K562 (cell line): ENCODE data around the gene ACVR1C. TPM values are rescaled to one million over a fixed set of nuclear protein-coding genes. Genes with fewer than 3 reads are reported as not detected.

Experiments used
- ATAC-seq: fragments of 200-7000 bp; cut with Tn5 transposase; 3 replicates; pipeline ENCODE4 v1.9.1; 2020; ENCODE audit warnings: moderate library complexity
- BruUV-seq: library from RNA; stranded (reverse); fragments of 400-500 nt; replicated peaks from 2 replicates; lab custom pipeline; 2021; lab: Mats Ljungman, UMichigan
- CTCF ChIA-PET: fragments of 300-600 bp; formaldehyde crosslinking; extraction: SDS; loops from one replicate; lab custom pipeline; 2021; ENCODE audit warnings: low intra/inter-chr PET ratio; lab: Yijun Ruan, JAX
- POLR2A ChIA-PET: fragments of 300-600, 350-650 bp; sonication (Branson Sonifier 250); formaldehyde crosslinking; extraction: SDS; loops from one replicate; lab custom pipeline; 2021; ENCODE audit warnings: antibody characterized with exemption, inconsistent platforms; lab: Yijun Ruan, JAX
- DNase-seq, 4 experiments: peaks; one replicate each; pipeline versions ENCODE4 v3.0.0 to v3.0.0-alpha.2; 2011 to 2018; ENCODE audit warnings: low spot score in 3 of 4, mixed read lengths in 3 of 4; ENCODE audit errors: extremely low read depth in 1 of 4
- FAIRE-seq: peaks from 2 replicates; lab custom pipeline; 2011; peaks lifted over from hg19 to GRCh38; lab: Jason Lieb, UNC
- H2AFZ ChIP-seq: 2 replicates; pipeline ENCODE4 v1.6.0; 2011; ENCODE audit warnings: low read depth, low read length, control low read depth, inconsistent platforms
- H3K27ac ChIP-seq: fragments of 200-600 bp; 3 replicates; pipeline ENCODE4 v1.8.0; 2011; ENCODE audit warnings: low read depth, mild to moderate bottlenecking, control low read depth, inconsistent platforms, low read length, moderate library complexity, mixed read lengths; ENCODE audit errors: extremely low read depth
- H3K27me3 ChIP-seq, 2 experiments: fragments of 300-600 bp in 1 of 2; 2 replicates in 1 of 2; 3 replicates in 1 of 2; pipeline versions ENCODE4 v1.6.0 to v1.8.0; 2011; ENCODE audit warnings: inconsistent platforms in 2 of 2, low read length in 2 of 2, mild to moderate bottlenecking in 1 of 2, mixed read lengths in 1 of 2, moderate library complexity in 1 of 2; ENCODE audit not compliant: control insufficient read depth in 2 of 2, insufficient read depth in 2 of 2
- H3K36me3 ChIP-seq: fragments of 300-600 bp; 3 replicates; pipeline ENCODE4 v1.8.0; 2011; ENCODE audit warnings: mild to moderate bottlenecking, low read length, inconsistent platforms; ENCODE audit not compliant: control insufficient read depth, insufficient read depth
- H3K4me1 ChIP-seq, 2 experiments: fragments of 200-600 bp in 1 of 2; replicated peaks in 1 of 2; 2 replicates in 1 of 2; 3 replicates in 1 of 2; pipeline versions ENCODE4 v1.5.1 to v1.8.0; 2011; ENCODE audit warnings: inconsistent platforms in 2 of 2, low read length in 2 of 2, mild to moderate bottlenecking in 1 of 2, mixed read lengths in 1 of 2, moderate library complexity in 1 of 2; ENCODE audit not compliant: control insufficient read depth in 2 of 2, insufficient read depth in 2 of 2
- H3K4me2 ChIP-seq: 2 replicates; pipeline ENCODE4 v1.6.1; 2011; ENCODE audit warnings: low read length, control low read depth, inconsistent platforms, mixed read lengths; ENCODE audit not compliant: insufficient read depth
- H3K4me3 ChIP-seq: fragments of 200-600 bp; sonication (generic), shearing (Covaris generic); 2 replicates; pipeline ENCODE4 v1.5.1; 2016; ENCODE audit warnings: control low read depth, inconsistent platforms
- H3K79me2 ChIP-seq: fragments of 200-600 bp; 3 replicates; pipeline ENCODE4 v1.8.0; 2011; ENCODE audit warnings: low read length, inconsistent platforms; ENCODE audit not compliant: control insufficient read depth, insufficient read depth
- H3K9ac ChIP-seq, 2 experiments: 2 replicates each; pipeline versions ENCODE4 v1.6.0 to v1.6.1; 2011; ENCODE audit warnings: low read depth in 2 of 2, low read length in 2 of 2, control low read depth in 1 of 2, inconsistent platforms in 1 of 2, mild to moderate bottlenecking in 1 of 2, mixed read lengths in 1 of 2; ENCODE audit not compliant: insufficient read depth in 1 of 2
- H3K9me1 ChIP-seq: one replicate; pipeline ENCODE4 v1.6.0; 2011; ENCODE audit warnings: inconsistent platforms, mild to moderate bottlenecking, low read length, moderate library complexity; ENCODE audit not compliant: control insufficient read depth, insufficient read depth
- H3K9me3 ChIP-seq: replicated peaks from 2 replicates; pipeline ENCODE4 v1.5.1; 2011; ENCODE audit warnings: low read depth, low read length, inconsistent platforms; ENCODE audit not compliant: control insufficient read depth, insufficient read depth
- H4K20me1 ChIP-seq: replicated peaks from 2 replicates; pipeline ENCODE4 v1.6.1; 2011; ENCODE audit warnings: low read length, inconsistent platforms, mixed read lengths; ENCODE audit not compliant: control insufficient read depth, insufficient read depth
- CTCF ChIP-seq, 3 experiments: IDR thresholded peaks in 2 of 3; conservative IDR thresholded peaks in 1 of 3; 2 replicates each; pipeline ENCODE4 v1.5.1; 2011 to 2012; ENCODE audit warnings: low read length in 3 of 3, mild to moderate bottlenecking in 3 of 3, control low read depth in 2 of 3, improper control_type of control experiment in 1 of 3, inconsistent platforms in 1 of 3, low read depth in 1 of 3, mixed read lengths in 1 of 3, moderate library complexity in 1 of 3; ENCODE audit not compliant: insufficient read depth in 2 of 3
- DIDO1 ChIP-seq: fragments of 450-650 bp; IDR thresholded peaks from 2 replicates; pipeline ENCODE4 v1.6.1; 2016; ENCODE audit warnings: low read depth, missing biosample characterization, missing genetic modification characterization
- E2F3 ChIP-seq: fragments of 250-450 bp; sonication (Bioruptor Pico); IDR thresholded peaks from 2 replicates; pipeline ENCODE4 v1.4.0; 2020; ENCODE audit warnings: mild to moderate bottlenecking
- FOS ChIP-seq: IDR thresholded peaks from 3 replicates; pipeline ENCODE4 v1.6.1; 2011; ENCODE audit not compliant: insufficient read length; ENCODE audit errors: extremely low read depth
- RBM15 ChIP-seq: fragments of 200-400 bp; formaldehyde crosslinking; IDR thresholded peaks from 2 replicates; pipeline ENCODE4 v1.6.1; 2018; ENCODE audit warnings: mild to moderate bottlenecking, low read length, moderate library complexity; ENCODE audit not compliant: insufficient read depth
- REST ChIP-seq, 2 experiments: fragments of 450-650 bp; formaldehyde crosslinking in 1 of 2; IDR thresholded peaks; 2 replicates each; pipeline versions ENCODE4 v1.4.0 to v1.6.1; 2014 to 2020; ENCODE audit warnings: mild to moderate bottlenecking in 2 of 2, borderline replicate concordance in 1 of 2, low read depth in 1 of 2
- SFPQ ChIP-seq: fragments of 200-400 bp; formaldehyde crosslinking; IDR thresholded peaks from 2 replicates; pipeline ENCODE4 v1.6.1; 2017; ENCODE audit warnings: mild to moderate bottlenecking, low read depth, low read length, moderate library complexity
- SMC3 ChIP-seq: conservative IDR thresholded peaks from 2 replicates; pipeline ENCODE4 v1.6.1; 2011; ENCODE audit warnings: low read depth, low read length, improper control_type of control experiment; ENCODE audit not compliant: insufficient read depth
- ZNF77 ChIP-seq: fragments of 250-450 bp; sonication (Bioruptor Pico); IDR thresholded peaks from 2 replicates; pipeline ENCODE4 v1.5.0; 2020
- WGBS: fragments of 100-300 bp; shearing (Covaris generic); methylation state at CpG from one replicate; pipeline ENCODE4 v1.1.6; 2016; ENCODE audit warnings: low coverage, mixed read lengths; ENCODE audit not compliant: insufficient coverage; ENCODE audit errors: missing lambda C conversion rate; 5-methylcytosine and 5-hydroxymethylcytosine counted together
- in situ Hi-C: fragments of 300-500 bp; cut with MboI; formaldehyde crosslinking; loops from 4 replicates; pipeline ENCODE4 v1.15.0; 2018; ENCODE audit warnings: inconsistent platforms, mixed read lengths
- intact Hi-C: fragments of 100-400 bp; cut with micrococcal nuclease; formaldehyde crosslinking; loops from 2 replicates; pipeline ENCODE4 v1.14.2; 2022
- polyA plus RNA-seq, 8 experiments: library from polyadenylated mRNA; depleted of rRNA in 4 of 8; stranded (reverse) in 5 of 8; unstranded in 3 of 8; fragments of >200 nt; fragmentation: Nextera tagmentation in 2 of 8; fragmentation: Illumina TruSeq in 1 of 8; extraction: Ambion mirVana in 2 of 8; extraction: Trizol in 1 of 8; gene quantifications; 2 replicates each; pipeline versions ENCODE4 v1.2.1 to v1.2.3, GENCODE V29; 2011 to 2014; ENCODE audit warnings: inconsistent platforms in 1 of 8, missing spikeins in 1 of 8
- total RNA-seq, 7 experiments: library from RNA; depleted of rRNA in 6 of 7; stranded (reverse); fragments of >200 nt in 6 of 7; fragmentation: Illumina TruSeq in 2 of 7; extraction: Trizol in 2 of 7; gene quantifications; 2 replicates each; pipeline versions ENCODE4 v1.2.1 to v1.2.3, GENCODE V29; 2011 to 2021; ENCODE audit warnings: low replicate concordance in 1 of 7

ACVR1C gene
- total and polyA plus RNA-seq, 9 of the 15 experiments (the other 6 are each of a cell fraction or from before 2014, with no cell fraction given), result 0.05 to 0.58 (median 0.28) TPM

- in situ Hi-C loops (no loop called here), intact Hi-C loops (loop anchor here (2.0 to 10.0 kb wide), 3 partner anchors 94 to 422 kb away; no protein-coding TSS in a partner anchor)
- ATAC-seq, result no peak
- Histone ChIP-seq H3K9me3 (no peaks in the 10 kb centered on the region), H3K27ac (no peak overlapping the region), H2AFZ (no peak overlapping the region), H3K9me1 (no peaks in the 10 kb centered on the region), H3K4me3 (no peak overlapping the region), H3K79me2 (no peaks in the 10 kb centered on the region), H4K20me1 (no peaks in the 10 kb centered on the region), H3K4me2 (no peak overlapping the region), H3K4me1 (peaks cover 0 to 5% of the 10 kb centered on the region in 2 experiments; a peak in 1 of 5 replicates), H3K36me3 (no peaks in the 10 kb centered on the region), H3K27me3 (peaks cover 0 to 9% of the 10 kb centered on the region in 2 experiments; a peak in 4 of 5 replicates), H3K9ac (no peak overlapping the region)
- ChIA-PET CTCF (interaction anchor here (1.5 to 1.6 kb wide), 2 partner anchors 96 to 291 kb away, joined by 4 to 8 read pairs; no protein-coding TSS in a partner anchor), POLR2A (no interaction called here)
- no TSS peak for BruUV-seq
- DNase-seq, result peak in 1 of 4 experiments; percentile 3
- 0% methylated on average over 2 of the region's 2 CpGs for WGBS
- no peak for FAIRE-seq
- TF ChIP-seq DIDO1 (no peak), ZNF77 (CRISPR knock-in tag) (no peak), CTCF (IDR thresholded peaks at IDR 0.05 in 2 of 3, conservative IDR thresholded peaks at IDR 0.05 in 1 of 3; ENCODE audit: insufficient read depth in 2 of 3, low read depth in 1 of 3, low read length in 3 of 3) (peak in 2 of 3 experiments; percentile 18 to 50; a peak in 3 of 6 replicates), E2F3 (no peak), REST (IDR thresholded peaks at IDR 0.05; ENCODE audit: borderline replicate concordance) (peak; percentile 34; the same call in 1 of the 2 replicates), REST (CRISPR knock-in tag; IDR thresholded peaks at IDR 0.05; ENCODE audit: low read depth) (no peak), SMC3 (0 out of 2 replicates have a peak, but pooled peaks have one; percentile 15), RBM15 (no peak), FOS (no peak), SFPQ (no peak)
Observed at GRCh38 chr2:157592948-157593347, 35.7 kb downstream of the ACVR1C start.
